ENCODE data around the gene DCP1A.
"Not testable (repeated sequence)": the region's sequence is repeated elsewhere in the genome, so short reads cannot be mapped to it uniquely, and the experiment has no call there.

Gene DCP1A

GRCh38 chr3:53347261-53348064 is at the start of gene DCP1A:
Gene DCP1A (minus strand): TSS chr3:53347543. CDS start chr3:53347517, 26 bp downstream.
- DNase-seq, result peak; percentile 95

DNA sequence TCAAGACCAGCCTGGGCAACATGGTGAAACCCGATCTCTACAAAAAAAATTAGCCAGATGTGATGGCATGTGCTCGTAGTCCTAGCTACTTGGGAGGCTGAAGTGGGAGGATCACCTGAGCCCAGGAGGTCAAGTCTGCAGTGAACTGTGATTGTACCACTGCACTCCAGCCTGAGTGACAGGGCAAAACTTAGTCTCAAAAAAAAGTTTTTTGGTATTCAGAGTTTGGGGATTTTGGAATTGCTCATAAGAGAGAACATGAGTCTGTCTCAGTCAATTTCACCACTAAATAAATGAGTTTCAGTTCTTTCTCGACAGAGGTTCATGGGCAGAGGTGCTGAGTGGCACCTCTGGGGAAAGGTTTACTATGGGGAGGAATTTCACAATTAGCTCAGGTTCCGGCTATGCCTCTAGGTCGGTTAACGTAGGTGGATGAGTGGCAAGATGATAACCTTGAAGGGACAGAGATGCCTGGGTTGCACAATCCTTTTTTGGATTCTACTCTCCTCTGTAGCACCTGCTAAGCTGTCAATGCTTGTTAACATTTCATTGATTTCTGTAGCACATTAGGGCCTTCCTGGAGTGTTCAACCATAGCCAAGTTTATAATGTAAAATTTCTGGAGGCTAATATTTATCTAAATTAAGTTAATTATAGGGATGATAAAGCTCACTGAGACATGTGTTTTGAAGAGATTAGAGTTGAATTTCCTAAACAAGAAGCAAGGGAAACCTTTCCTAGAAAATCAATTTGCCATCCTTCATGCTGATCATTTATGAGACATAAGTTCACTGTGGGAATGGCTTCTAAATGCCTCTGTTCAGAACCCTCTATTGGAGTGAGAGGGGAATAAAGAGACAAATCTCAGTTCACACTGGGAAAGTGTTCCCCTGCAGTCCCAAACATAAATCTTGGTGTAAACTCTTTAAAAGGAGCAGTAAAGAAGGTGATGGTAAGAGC is 37.4 kb upstream of the DCP1A start:
- DNase-seq, result no peak

GRCh38 chr3:53382106-53382505 is 34.8 kb upstream of the DCP1A start:
- no peak for DNase-seq

DNA sequence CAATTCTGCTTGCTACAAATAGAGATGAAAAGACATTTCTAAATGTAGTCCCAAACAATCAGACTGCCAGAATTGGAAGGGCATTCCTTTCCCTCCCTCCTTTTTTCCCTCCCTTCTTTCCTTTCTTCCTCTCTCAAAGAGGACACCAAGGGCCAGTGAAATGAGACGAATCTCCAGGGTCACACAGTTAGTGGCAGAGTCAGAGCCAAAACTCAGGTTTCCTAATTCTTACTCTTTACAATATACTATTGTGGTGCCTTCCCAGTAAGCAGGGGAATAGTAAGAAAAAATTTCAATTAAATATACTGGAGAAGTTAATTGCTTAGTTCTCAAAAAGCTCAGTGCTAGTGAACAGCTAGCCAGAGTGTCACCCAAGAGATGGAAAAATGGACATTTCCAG is 33.0 kb upstream of the DCP1A start:
- DNase-seq, result no peak

DNA sequence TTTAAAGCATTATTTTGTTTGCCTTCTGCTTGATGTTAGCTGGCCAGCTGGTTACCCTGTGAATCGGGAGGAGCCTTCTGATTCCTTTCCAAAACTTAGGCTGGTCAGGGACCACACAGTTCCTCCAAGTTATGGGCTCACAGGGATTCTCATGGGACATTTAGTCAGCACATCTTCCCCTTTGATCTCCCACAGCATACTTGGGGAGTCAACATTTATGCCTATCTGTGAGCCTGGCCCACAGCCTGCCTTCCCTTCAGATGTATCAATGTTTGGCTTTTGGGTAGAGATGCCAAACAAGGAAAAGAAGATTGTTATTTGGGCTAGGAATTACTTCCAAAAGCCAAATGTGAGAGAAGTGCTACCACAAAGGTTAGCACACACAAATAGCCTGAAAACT is 32.6 kb upstream of the DCP1A start:
- no peak for DNase-seq

DNA sequence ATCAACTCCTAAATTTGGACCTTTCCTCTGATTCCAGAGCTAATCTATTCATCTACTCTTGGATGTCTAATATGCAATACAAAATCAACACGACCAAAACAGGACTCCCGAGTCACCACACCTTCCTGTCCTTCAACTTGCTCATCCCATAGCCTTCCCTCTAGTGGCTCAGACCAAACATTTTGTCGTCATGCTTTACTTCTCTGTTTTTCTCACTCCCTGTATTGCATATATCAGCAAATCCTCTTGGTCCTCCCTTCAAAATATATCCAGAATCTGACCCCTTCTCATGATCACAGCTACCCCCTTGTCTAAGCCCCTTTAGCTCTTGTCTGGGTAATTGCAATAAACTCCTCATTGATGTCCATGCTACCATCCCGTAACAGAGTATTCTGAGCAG is 30.5 kb upstream of the DCP1A start:
- DNase-seq, result no peak

DNA sequence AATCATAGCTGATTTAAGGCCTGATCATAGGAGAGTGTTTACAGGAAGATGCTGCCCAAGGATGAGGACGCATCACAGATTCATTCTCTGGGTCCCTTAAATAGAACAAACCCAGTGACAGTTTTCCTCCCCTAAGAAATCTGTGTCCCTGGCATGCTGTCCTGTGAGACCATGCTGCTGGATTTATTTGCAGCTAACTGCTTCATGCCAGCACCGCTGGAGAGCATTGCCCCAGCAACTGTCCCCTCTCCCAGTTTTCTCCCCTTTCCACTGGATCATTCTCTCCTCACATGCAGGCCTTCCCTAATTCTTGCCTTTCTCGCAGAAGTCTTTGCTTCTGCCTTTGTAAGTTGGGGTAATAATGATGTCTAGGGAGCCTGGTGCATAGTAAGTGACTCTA is 29.3 kb upstream of the DCP1A start:
- DNase-seq, result no peak

- DNase-seq, result peak; percentile 16
Observed at GRCh38 chr3:53375019-53375418, 27.7 kb upstream of the DCP1A start.

DNA sequence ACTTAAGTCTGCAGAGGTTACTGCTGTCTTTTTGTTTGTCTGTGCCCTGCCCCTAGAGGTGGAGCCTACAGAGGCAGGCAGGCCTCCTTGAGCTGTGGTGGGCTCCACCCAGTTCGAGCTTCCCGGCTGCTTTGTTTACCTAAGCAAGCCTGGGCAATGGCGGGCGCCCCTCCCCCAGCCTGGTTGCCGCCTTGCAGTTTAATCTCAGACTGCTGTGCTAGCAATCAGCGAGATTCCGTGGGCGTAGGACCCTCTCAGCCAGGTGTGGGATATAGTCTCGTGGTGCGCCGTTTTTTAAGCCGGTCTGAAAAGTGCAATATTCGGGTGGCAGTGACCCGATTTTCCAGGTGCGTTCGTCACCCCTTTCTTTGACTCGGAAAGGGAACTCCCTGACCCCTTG is 23.4 kb upstream of the DCP1A start:
- DNase-seq, result not testable (repeated sequence)

GRCh38 chr3:53361852-53362251 is 14.5 kb upstream of the DCP1A start:
- DNase-seq, result no peak

DNA sequence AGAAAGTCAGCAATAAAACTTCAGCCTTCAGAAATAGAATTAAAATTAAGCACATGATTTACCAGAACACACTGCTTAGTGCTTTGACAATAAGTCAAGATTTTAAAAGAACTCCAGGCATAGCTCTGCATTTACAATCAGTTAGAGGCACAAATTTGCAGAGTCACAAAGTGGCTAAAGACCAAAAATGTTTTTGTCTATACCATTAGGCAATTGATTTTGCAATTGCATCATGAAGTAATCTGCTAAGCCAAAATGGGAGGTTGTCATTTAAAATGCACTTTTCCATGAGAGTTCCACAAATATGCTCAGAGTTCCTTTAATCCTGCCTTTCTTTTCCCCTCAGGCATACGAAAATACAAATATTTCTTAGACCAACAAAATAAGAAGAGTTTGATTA is 10.1 kb upstream of the DCP1A start:
- no peak for DNase-seq

DNA sequence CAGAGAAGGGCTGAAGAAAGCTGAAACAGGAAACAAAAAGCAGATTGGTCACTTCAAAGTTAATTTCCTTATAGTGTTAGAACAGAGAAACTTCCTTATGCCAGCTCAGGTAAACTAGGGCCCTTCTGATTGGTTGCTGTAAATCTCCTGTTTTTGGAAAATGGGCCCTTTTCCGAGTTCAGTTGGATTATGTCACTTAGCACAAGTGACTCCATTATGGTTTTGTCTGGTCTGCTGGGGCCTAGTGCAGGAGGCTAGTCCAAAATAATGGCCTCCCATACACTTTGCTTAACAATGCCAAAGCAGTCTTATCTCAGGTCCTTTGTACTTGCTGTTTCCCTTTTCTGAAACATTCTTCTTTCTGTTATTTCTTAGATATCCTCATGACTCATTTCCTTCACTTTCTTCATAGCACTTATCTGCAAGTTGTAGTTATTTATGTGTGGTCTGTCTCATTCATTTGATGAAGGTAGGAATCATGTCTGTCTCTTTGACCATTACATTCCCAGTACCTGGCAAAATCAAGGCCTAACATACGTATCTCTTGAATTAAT is 7.7 kb upstream of the DCP1A start:
- no peak for DNase-seq

- no peak for DNase-seq
Observed at GRCh38 chr3:53353202-53353601, 5.9 kb upstream of the DCP1A start.

DNA sequence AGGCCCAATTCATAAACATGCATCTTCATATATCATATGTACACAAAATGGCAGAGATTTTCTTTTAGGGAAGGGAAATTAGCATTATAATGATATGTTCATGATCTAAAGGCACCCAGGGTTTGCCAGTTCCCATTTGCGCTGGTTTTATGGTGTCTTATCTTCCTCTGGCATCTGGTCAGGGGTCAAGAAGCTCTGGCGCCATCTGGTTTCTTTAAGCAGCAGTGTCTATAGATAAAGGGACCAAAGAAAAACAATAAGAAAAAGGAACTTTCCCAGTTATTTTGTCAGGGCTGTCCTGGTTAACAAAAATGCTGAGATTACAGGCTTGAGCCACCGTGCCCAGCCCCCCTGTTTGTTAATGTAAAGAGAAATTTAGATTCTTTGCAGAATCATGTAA is 3.3 kb upstream of the DCP1A start:
- DNase-seq, result no peak

- not testable (repeated sequence) for DNase-seq
Observed at GRCh38 chr3:53348118-53348517, 775 bp upstream of the DCP1A start.

- DNase-seq, result no peak
Observed at GRCh38 chr3:53346922-53347260, 452 bp downstream of the DCP1A start.

- DNase-seq, result no peak
Observed at GRCh38 chr3:53346514-53346913, 829 bp downstream of the DCP1A start.

DNA sequence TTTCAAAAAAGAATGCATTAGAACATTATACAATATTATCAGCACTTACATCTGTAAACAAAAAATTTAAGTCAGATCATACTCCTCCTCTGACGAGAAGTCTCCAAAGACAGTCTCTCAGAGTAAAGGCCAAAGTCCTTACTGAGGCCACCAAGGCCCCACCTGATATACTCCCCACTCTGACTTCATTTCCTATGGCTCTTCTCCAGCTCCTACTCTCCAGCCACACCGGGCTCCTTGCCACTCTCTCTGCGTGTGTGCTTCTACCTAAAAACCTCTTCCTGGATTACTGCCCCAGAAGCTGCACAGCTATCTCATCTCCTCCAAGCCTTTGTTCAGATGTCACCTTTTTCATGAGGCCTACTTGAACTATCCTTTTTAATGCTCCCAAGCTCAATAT is 5.0 kb downstream of the DCP1A start:
- DNase-seq, result no peak

DNA sequence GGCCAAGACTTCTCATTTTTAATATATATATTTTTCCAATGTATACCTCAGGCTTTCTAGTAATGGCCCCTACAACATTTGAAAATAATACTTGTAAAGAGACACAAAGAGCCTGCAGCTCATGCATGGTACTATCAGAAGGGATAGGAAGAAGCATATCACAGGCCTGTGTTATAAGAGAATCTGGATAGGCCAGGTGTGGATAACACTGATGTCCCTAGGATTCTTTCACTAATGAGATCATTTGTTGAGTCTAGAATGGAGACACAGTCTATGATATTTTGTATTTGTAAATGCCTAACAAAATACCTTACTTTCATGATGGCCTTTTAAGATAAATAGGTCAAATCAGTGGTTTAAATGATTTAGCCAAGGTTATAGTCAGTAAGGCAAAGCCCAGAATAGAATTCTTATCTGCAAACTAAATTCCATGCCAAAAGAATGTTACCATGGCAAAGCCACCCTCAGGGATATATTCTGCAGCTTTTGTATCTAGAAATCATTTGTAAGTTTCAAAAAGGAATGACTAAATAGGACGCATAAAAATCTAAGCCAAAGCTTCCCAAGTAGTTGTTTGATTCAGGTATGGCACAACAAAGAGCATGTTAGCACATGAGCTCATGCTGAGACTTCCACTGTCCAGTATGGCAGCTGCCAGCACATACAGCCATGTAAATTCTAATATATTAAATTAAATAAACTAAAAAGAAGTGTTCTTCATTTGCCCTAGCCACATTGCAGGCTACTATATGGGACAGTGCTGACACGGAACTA is 10.0 kb downstream of the DCP1A start:
- no peak for DNase-seq

DNA sequence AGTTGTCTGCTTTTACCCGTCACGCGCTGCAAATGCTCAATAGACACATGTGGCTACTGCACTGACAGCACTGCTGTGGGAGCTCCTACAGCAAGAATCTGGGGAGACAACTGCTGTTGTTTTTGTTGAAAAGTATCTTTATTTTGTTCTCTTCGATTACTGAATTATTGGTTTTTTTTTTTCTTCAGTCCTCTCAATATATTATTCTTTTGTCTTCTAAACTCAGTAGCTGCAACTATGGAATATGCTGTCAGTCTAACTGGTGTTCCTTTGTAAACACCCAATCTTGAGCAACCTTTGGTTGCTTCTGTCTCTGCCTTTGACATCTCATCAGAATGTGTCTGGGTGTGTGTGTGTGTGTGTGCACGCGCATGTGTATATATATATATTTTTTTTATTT is 12.6 kb downstream of the DCP1A start:
- DNase-seq, result no peak

GRCh38 chr3:53331871-53332270 is 15.5 kb downstream of the DCP1A start:
- no peak for DNase-seq

DNA sequence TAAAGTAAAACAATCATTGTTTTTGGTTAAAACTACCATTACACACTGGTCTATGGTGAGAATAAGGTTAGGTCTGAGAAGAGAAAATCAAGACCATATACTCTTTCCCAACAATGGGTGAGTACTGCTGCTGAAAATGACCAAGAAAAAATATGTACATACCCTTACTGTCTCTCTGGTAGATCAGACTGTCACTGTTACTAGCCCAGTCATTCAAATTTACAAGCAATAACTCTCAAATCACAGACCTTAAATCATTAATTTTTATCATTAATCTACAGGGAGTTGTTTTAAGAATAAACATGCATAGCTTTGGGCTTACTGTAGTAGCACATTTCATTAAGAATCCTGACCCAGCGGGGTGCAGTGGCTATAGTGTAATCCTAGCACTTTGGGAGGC is 17.4 kb downstream of the DCP1A start:
- DNase-seq, result no peak

- no peak for DNase-seq
Observed at GRCh38 chr3:53328746-53329145, 18.6 kb downstream of the DCP1A start.

All from activated effector memory CD4-positive, alpha-beta T cell treated with Interleukin-2 at 50 U/mL for 16 hours (primary cell).